Muscle layer of colon (tissue), 2 donors: ENCODE measurements around the gene PTPN5.
"Not testable (repeated sequence)": the region's sequence is repeated elsewhere in the genome, so short reads cannot be mapped to it uniquely, and the experiment has no call there.

ENCODE experiments used
- H3K27ac ChIP-seq: one replicate; pipeline ENCODE4 v1.7.0; 2013; ENCODE audit warnings: low read depth, mild to moderate bottlenecking, low read length, moderate library complexity
- H3K27me3 ChIP-seq, 2 donors: one replicate each; pipeline ENCODE4 v1.7.0; 2013; ENCODE audit warnings: low read length in 2 of 2, mild to moderate bottlenecking in 2 of 2; ENCODE audit not compliant: insufficient read depth in 2 of 2, control insufficient read depth in 1 of 2
- H3K36me3 ChIP-seq: one replicate; pipeline ENCODE4 v1.7.0; 2013; ENCODE audit warnings: mild to moderate bottlenecking, low read length; ENCODE audit not compliant: insufficient read depth
- H3K4me1 ChIP-seq: one replicate; pipeline ENCODE4 v1.7.0; 2013; ENCODE audit warnings: mild to moderate bottlenecking, low read length; ENCODE audit not compliant: insufficient read depth
- H3K4me3 ChIP-seq, 2 donors: one replicate each; pipeline ENCODE4 v1.7.0; 2013; ENCODE audit warnings: low read length in 2 of 2, low read depth in 1 of 2, mild to moderate bottlenecking in 1 of 2, moderate library complexity in 1 of 2
- H3K9ac ChIP-seq: one replicate; pipeline ENCODE4 v1.7.0; 2013; ENCODE audit warnings: low read length
- H3K9me3 ChIP-seq: one replicate; pipeline ENCODE4 v1.7.0; 2013; ENCODE audit warnings: mild to moderate bottlenecking, low read length
- donor health status: abdominal sarcoma.
- donor health status: Adenocarcinoma of cecum.

The PTPN5 gene

DNA sequence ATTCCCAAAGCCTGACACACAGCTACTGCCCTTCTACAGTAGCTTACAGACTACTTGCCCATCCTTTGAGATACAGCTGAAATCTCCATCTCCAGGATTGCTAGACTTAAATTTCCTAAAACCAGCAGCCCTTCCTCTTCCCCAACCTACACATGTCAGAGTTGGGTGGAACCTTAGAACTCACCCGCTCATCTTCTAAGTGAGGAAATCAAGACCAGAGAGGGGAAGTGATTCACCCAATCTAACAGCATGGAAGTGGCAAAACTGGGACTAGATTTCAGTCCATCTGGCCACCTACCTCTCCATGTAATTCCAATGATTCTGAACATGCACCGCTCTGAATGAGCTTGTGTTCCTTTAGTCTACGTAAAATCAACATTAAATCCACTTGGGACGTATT is 94.0 kb downstream of the PTPN5 start:
- H3K9me3 ChIP-seq, result no peaks in the 10 kb centered on the region
- H3K4me1 ChIP-seq, result peaks cover 8% of the 10 kb centered on the region
- H3K27me3 ChIP-seq, result no peaks in the 10 kb centered on the region
- H3K4me3 ChIP-seq, result no peak overlapping the region
- H3K36me3 ChIP-seq, result peaks cover 8% of the 10 kb centered on the region
- H3K27ac ChIP-seq, result no peak overlapping the region
- no peak overlapping the region for H3K9ac ChIP-seq

DNA sequence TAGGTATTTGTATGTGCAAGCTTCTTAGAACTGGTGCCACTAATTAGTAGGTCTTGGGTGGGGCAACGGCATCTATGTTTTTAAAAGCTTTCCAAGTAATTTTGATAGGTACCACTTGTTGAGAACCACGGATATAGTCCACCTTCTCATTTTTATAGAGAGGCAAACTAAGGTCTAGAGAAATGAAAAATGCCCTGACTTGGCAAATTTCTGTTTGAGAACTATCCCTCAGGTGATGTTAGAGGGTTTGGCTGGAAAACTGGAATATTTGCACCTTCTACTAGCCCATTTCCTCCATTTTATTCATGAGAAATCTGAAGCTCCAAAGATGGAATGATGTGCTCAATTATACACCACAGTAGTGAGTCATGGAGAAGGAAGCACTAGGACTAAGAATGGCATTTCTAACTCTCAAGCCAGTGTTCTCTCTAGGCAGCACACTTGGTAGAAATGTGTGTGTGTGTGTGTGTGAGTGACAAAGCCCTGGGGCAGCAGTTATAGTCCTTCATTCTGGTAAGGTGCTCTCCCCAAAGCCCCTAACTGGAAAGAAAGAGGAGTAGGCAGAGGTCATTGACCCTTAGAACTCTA is 94.9 kb downstream of the PTPN5 start:
- Histone ChIP-seq H3K9ac (no peak overlapping the region), H3K4me1 (peaks cover 8% of the 10 kb centered on the region), H3K36me3 (peaks cover 1% of the 10 kb centered on the region), H3K4me3 (no peak overlapping the region), H3K9me3 (no peaks in the 10 kb centered on the region), H3K27me3 (no peaks in the 10 kb centered on the region), H3K27ac (no peak overlapping the region)

DNA sequence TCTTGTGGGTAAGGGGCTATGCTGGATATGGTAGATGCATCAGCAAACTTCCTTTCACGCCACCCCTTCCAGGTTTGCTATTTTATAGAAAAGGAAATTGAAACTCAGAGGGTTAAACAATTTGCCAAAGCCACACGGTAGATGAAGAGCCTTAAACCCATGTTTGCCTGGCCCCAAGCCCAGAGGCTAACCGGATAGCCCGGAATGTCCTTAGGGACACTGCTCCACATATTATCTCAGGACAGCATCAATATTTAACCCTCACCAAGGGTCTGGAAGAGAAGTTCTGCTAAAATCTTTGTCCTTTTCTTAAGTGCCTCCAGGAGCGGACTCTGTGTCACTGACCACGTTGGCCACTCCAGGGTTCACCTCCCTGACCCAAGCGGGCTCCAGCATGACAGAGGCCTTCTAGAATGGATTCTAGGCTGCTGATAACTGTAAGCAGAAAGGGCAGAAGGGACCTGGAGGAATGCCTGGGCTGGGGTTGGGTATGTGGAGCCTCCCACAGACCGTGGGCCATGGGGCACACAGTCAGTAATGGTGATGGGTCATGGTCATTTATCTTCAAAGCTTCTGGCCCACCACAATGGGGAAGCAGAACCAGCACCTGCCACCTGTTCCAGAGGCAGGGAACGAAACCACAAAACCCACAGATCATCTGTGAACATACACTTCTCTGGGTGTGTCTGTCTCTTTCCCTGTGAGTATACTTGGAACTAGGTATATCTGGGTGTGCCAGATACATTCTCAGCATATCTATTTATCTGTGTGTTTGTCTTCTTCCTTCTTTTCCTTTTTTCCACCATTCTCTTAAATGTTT is 98.4 kb downstream of the PTPN5 start:
- no peak overlapping the region for H3K9ac ChIP-seq
- H3K4me1 ChIP-seq, result no peaks in the 10 kb centered on the region
- no peaks in the 10 kb centered on the region for H3K27me3 ChIP-seq
- H3K4me3 ChIP-seq, result no peak overlapping the region
- H3K27ac ChIP-seq, result no peak overlapping the region
- no peaks in the 10 kb centered on the region for H3K9me3 ChIP-seq
- H3K36me3 ChIP-seq, result no peaks in the 10 kb centered on the region

DNA sequence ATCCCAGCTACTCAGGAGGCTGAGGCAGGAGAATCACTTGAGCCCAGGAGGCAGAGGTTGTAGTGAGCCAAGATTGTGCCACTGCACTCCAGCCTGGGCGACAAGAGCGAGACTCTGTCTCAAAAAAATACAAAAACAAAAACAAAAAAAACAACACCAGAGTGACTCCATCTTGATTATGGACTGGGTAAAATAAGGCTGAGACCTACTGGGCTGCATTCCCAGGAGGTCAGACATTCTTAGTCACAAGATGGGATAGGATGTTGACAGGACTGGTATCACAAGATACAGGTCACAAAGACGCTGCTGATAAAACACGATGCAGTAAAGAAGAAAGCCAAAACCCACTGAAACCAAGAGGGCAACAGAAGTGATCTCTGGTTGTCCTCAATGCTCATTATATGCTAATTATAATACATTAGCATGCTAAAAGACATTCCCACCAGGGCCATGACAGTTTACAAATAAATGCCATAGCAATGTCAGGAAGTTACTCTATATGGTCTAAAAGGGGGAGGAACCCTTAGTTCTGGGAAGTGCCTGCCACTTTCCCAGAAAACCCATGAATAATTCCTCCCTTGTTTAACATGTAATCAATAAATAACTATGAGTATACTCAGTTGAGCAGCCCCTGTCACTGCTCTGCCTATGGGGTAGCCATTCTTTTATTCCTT is 100.0 kb downstream of the PTPN5 start:
- H3K36me3 ChIP-seq, H3K27me3 ChIP-seq, H3K9me3 ChIP-seq, H3K4me1 ChIP-seq, H3K9ac ChIP-seq, H3K4me3 ChIP-seq, H3K27ac ChIP-seq: not testable (repeated sequence)

DNA sequence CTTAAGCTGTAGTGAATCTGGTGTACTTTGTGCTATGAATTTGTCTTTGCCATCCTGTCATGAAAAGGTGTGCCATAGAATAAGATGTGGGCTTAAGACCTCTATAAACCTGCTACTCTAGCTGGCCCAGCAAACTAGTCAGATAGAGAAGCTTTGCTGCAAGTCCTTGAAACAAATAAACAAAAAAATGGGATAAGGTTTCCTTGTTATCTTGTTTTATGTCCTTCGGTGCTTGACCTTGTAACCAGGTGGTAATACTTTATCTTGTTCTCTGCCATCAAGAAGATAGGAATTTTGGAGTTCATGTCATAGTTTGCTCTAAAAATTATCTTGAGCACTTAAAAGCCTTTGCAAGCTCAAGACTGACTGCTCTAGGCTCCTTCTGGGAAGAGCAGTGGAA is 107.3 kb downstream of the PTPN5 start:
- Histone ChIP-seq H3K27me3 (no peaks in the 10 kb centered on the region), H3K4me1 (no peaks in the 10 kb centered on the region), H3K27ac (no peak overlapping the region), H3K9me3 (no peaks in the 10 kb centered on the region), H3K4me3 (no peak overlapping the region), H3K36me3 (no peaks in the 10 kb centered on the region), H3K9ac (no peak overlapping the region)

DNA sequence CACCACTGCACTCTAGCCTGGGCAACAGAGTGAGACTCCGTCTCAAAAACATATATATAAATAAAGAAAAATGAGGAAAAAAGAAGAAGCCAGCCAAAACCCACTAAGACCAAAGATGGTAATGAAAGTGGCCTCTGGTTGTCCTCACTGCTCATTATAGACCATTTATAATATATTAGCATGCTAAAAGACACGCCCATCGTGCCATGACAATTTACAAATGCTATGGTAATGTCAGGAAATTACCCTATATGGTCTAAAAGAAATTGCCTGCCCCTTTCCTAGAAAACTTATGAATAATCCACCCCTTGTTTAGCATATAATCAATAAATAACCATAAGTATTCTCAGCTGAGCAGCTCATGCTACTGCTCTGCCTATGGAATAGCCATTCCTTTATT is 109.1 kb downstream of the PTPN5 start:
- Histone ChIP-seq H3K4me1 (no peaks in the 10 kb centered on the region), H3K36me3 (no peaks in the 10 kb centered on the region), H3K4me3 (no peak overlapping the region), H3K9ac (no peak overlapping the region), H3K9me3 (no peaks in the 10 kb centered on the region), H3K27ac (no peak overlapping the region), H3K27me3 (no peaks in the 10 kb centered on the region)

DNA sequence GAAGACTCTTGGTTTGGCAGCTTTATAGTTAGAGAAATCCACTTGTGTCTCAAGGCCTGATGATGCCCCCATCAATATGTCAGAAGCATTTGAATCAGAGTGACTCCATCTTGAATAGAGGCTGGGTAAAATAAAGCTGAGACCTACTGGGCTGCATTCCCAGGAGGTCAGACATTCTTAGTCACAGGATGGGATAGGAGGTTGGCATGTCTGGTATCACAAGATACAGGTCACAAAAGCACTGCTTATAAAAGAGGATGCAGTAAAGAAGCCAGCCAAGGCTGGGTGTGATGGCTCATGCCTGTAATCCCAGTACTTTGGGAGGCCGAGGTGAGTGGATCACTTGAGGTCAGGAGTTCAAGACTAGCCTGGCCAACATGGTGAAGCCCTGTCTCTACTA is 109.6 kb downstream of the PTPN5 start:
- not testable (repeated sequence) for H3K4me1 ChIP-seq, H3K36me3 ChIP-seq, H3K27me3 ChIP-seq, H3K9ac ChIP-seq, H3K9me3 ChIP-seq, H3K4me3 ChIP-seq, H3K27ac ChIP-seq
